HG03280 (cell line): ENCODE results near the gene TRHDE.

Experiments
- ATAC-seq: cut with Tn5 transposase; IDR thresholded peaks from one replicate; pipeline ENCODE4 v1.9.1; 2021; ENCODE audit warnings: mild to moderate bottlenecking, moderate library complexity; ENCODE audit not compliant: unreplicated experiment

The TRHDE gene

DNA sequence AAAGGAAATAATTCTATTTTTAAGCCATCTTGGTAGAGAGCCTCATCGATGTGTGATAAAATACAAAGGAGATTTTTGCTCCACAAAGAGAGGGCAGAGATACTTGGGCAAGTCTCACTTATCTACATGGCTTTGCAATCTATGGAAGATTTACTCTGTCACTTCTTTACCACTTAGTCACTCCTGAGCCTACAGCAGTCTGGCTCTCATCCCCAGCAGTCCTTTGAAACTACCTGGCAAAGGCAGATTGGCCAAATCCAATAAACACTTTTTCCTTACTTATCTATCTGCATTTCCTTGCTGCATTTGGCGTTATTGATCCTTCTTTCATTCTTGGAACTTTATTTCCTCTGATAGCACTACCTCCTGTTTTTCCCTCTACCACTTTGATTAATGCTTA is 170.0 kb downstream of the TRHDE start:
- no peak for ATAC-seq

DNA sequence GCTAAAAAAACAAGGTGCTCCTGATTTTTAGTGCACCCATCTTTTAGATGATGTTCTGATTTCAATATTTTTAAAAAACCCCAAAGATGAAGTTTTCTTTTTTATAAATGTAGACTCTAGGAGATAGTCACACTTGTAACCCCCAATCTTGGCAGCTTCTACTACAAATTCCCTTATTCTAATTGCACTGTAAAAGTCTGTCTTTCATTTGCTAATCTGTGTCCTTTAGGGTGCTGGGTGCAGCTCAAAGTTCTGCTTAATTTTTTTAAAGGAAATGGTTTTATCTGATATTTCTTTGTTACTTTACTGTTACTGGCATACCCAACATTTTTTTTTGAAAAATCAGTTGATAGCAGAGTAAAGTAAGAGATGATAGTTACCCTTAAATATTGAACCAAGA is 172.0 kb downstream of the TRHDE start:
- no peak for ATAC-seq

DNA sequence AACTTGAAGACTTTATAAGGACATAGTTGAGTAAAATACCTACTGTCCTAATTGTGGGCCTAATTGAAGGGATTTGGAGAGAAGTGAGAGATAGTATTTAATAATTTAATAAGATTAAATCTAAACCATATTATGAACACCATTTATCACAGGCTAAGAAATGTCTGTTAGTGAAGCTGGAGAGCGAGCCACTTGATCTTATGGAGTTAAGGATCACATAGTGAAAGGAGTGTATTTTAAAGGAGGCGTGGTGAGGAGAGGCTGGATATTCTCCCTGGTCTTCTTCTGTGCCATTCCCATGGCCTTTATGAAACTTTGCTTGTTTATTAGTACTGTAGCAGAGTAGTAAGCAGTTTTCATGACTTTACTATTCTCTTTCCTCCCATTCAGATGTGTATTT is 172.4 kb downstream of the TRHDE start:
- ATAC-seq = no peak

DNA sequence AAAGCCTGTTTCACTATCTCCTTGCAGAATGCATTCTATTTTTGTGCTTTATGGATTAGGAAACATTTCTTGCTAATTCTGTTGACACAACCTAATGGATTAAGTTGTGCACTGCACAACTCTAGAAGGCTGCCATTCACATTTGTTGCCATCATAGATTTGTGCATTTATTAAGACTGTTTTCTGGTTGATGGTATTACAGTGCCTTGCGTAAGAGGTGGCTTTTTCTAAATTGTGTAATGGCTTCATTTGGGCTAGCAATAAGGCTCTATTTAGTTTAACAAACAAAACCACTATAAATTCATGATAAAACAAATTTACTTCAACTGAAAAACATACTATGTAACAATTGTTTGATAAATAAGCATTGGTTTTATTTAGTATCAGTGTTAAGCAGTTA is 175.9 kb downstream of the TRHDE start:
- ATAC-seq = no peak

DNA sequence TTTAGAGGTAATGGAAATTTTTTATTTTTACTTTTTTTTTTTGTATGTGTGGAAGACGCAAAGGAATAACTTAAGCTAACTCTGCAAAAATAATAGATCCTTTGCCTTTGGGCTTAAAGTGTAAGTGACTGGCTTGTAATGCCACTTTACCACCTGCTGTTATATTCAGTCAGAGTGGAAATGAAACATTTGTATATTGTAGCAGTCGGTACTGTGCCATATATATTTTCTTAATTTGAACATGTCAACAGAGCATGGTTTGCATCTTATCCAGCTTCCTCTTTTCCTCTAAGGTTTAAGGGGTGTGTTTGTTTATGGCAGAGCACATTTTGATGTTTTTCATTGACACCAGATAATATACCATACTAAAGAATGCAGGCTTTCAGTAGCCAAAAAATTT is 176.6 kb downstream of the TRHDE start:
- ATAC-seq = no peak

DNA sequence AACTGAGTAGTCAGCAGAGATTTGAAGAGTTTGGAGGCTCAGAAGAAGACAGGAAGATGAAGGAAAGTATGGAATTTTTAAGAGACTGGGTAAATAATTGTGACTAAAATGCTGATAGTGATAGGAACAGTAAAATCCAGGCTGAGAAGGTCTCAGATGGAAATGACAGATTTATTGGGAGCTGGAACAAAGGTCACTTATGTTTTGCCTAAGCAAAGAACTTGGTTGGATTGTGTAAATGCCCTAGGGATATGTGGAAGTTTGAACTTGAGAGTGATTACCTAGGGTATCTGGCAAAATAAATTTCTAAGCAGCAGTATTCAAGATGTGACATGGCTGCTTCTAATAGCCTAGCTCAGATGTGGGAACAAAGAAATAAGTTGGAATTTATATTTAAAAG is 180.9 kb downstream of the TRHDE start:
- ATAC-seq = no peak

DNA sequence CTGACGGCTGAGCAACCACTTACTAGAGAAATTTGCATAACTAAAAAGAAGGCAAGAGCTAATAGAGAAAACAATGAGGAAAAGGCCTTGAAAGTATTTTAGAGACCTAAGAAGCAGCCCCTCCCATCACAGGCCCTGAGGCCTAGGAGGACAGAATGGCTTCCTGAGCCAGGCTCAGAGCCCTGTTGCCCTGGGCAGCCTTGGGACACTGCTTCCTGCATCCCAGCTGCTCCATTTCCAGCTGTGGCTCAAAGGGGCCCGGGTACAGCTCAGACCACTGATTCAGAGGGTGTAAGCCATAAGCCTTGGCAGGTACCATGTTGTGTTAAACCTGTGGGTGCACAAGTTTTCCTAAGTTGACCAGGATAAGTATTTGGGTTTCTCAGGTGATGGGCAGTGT is 181.4 kb downstream of the TRHDE start:
- no peak for ATAC-seq

DNA sequence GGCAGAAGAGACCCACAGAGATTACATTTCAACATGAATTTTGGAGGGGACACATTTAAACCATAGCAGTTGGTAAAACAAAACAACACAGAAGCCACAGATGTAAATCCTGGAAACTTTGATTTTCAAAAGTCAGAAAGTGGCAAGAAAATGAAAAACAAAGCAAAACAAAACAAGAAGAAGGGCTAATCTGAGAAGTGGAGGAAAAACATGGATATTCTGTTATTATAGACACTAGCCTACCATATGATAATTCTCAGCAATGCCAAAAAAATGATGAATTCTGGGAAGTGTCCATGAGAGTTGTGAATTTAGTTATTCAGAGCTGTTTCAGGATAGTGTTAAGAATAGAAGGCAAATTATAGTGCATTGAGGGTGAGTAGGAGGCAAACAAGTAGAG is 192.3 kb downstream of the TRHDE start:
- no peak for ATAC-seq

DNA sequence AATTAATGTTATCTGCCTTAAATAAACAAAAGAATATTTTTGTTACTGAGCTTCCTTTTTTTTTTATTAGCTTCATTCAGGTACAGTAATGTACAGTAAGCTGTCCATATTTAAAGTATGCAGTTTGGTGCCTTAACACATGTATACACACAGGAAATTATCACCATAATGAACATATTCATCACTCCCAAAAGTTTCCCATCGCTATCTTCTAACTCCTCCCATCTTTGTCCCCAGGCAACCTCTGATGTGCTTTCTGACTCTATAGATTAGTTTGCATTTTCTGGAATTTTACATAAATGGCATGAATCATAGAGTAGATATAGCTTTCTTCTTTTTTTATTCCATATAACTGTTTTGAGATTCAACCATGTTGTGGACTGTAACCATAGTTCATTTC is 193.0 kb downstream of the TRHDE start:
- ATAC-seq = no peak

DNA sequence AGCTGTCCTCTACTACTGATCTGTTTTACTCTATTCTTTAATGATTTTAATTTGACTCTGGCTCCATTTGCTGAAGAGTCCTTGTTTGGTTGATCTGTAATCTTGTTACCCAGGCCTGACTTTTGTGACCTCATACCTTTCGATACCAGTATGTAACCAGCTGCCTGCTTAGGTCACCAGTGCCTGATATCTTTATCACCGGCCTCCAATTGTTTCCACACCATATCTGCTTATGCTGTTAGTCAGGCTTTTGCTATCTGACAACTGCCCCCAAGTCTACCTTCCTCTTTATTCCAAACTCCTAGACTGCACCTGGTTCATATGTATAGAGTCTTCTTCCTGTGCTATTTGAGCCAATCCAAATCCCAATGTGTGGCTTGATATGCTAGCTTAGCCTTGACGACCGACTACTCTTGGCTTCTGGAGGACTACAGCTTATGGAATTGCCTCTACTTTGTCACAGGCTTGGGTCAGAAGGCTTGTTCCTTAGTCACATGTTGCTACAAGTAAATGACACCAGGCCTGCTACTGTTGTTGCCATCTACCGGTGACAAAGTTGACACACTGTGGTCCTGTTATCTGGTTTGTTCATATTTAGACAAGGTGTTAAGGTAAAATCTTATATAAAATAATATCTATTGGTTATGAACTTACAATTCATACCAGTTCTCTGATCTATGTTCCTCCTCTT is 193.9 kb downstream of the TRHDE start:
- ATAC-seq = no peak

DNA sequence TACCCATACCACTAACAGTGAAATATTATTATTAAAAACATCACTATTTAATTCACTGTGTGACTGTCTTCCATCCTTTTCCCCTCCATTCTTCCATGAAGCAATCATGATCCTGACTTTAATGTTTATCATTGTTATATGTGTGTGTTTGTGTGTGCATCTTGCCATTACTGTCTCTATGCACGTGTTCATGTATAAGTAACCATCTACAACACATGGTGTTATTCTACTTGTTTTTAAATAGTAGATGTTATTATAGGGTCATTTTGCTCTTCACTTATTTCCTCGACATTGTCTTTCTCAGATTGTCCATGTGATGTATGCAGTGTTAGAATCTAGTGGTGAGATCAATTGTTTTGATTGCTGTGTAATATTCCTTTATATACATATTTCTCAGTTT is 195.8 kb downstream of the TRHDE start:
- no peak for ATAC-seq

DNA sequence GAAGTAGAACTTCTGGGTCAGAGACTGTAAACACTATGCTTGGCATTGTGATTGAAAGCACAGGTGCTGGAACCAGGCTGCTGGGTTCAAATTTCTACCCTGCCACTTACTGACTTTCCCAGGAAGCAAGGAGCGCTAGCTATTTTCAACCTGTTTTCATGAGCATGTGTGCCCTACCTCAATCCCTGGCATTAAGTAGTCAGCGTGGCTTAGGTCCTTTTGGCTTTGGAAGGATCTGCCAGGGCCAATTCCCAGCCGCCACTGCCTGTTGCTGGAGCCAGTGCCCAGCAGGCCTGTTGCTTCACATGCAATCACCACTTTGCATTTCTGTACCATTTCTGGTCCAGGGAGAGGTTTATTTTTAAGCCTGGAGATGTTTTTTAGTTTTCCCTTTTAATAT is 196.3 kb downstream of the TRHDE start:
- no peak for ATAC-seq

DNA sequence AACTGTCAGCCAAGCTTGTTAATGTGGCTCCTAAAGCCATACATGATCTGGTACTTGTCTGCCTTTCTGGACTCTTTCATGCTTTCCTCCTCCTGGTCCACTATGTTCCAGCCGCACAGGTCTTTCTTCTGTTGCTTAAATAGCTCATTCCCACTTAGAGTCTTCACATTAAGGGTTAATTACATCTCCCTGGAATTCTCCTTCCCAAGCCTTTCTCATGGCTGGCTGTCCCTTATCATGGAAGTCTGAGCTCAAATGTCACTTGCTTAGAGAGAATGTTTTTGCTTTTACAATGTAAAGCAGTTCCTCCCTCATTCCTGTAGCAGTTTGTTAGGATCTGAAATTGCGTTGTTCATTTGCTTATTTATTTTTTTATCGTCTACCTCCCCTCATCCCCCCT is 199.6 kb downstream of the TRHDE start:
- no peak for ATAC-seq

DNA sequence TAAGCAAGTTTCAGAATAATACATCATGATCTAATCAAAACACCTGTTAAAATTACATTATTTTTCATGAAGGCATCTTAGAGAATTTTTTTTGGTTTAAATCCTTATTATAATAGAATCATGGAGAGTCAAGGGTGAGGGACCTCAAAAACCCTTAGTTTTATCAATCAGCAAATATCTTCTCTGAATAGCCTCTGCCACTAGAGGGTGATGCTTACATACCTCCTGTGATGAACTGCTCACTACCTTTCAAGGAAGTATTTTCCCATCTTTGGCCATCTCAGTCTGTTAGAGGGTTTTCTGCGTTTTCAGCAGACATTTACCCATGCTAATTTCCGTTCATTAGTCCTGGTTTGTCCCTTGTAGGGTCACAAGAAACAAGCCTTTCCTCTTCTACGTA is 200.2 kb downstream of the TRHDE start:
- ATAC-seq = no peak

DNA sequence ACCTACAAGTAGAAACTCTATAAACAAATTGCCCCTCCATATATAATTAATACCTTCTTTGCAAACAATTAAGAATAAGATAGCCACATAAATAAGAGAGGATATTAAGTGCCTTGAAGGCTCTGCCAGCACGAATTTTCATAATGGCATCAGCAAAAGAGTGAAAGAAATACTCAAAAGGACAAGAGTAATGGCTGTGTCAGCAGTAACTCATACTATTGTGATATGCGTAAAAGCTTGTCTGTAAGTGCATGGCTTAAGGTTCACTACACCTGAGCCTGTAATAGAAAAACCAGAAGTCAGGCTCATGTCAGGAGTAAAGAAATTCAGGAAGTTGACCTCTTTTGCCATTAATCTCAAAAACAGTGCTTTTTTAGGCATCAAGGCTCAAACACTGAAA is 204.1 kb downstream of the TRHDE start:
- no peak for ATAC-seq

DNA sequence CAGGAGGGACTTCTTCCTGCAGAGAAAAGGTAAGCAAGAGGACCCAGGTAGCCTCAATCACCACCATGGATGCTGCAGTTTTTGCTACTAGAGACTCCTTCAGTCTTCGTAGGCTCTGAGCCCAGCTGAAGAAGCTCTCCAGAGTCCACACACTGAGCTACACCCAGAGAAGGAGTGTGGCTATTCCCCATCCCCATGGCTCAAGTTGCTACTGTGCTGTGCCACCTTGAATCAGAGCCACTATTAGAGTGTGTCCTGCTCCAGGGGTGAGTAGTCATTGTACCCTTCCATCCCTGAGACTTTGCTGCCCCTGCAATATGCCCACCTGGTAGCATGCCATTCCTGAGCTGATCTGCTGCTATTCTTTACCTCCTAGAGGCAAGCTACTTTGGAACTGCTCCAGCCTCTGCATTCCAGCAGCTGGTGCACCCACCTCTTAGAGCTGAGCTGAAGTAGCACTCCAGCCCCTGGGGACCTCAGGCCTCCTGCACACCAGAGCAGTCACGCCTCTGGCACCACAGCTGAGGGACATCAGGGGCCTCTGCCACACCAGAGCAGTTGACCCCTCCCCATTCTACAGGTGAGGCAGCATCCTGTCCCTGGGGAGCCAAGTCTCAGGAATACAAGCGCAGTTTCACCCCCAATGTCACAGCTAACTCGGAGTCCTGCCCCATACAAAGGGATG is 213.0 kb downstream of the TRHDE start:
- no peak for ATAC-seq

DNA sequence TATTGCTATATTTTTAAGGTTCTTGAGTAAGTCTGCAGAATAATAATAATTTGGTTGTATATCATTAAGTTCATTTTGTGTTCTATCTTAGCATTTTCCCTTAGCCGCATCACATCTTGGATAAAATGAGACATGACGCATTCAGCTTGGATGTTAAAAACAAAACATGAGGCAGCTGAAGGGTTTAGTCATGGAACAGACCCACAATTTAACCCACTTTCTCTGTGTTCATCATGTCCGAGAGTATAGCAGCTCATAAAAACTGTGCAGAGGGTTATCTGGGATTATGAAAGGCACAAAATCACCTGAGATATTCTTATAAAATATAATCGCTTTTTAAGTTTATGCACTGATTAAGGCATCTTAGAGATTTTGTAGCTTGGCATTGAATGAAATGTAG is 219.3 kb downstream of the TRHDE start:
- no peak for ATAC-seq

DNA sequence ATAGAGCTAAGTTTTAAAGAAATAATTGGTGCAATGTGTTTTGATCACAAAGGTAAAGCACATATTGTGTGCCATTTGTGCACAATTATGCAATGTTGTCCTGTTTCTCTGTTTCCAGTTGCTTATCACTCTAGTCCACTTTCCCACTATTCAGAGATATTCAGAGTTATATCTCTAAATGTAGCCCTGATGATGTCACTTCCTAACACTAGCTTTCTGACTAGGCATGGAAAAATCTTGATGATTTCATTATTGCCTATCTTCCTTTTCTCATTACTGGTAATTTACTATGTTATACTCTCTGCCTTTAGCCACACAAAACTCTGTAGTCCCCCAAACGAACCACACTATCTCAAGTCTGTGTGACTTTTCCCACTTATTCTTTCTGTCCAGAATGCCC is 221.2 kb downstream of the TRHDE start:
- ATAC-seq = no peak

DNA sequence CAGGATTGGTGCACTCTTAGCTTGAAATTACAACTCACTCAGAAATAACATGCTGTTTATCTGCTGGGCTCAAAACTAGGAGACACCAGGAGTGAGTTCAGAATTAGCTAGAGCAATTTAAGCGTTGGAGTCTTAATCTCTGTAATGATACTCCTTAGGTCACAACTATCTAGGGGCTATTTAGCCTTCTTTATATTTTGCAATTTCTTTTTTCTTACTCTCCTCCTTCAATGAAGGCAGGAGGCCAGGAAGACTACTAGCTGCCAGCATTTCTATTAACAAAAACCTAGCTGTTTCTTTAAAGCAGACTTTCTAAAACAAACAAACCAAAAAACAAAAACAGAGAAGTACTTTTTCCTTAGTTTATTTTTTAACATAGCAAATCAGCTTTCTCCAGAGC is 226.2 kb downstream of the TRHDE start:
- no peak for ATAC-seq

DNA sequence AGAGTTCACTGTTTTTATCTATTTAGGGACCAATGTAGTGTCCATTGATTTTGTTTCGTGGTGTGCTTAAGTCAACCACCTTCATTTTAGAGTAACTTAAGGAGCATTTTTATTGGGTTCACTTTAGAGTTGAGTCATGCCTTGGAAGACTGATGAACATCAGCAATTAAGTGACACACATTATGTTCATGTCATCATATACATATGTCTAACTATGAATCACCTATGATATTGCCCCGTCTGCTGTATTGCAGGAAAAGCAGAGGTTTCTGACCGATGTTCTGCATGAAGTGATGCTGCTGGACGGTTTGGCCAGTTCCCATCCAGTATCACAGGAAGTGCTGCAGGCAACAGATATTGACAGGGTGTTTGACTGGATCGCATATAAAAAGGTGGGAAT is 227.1 kb downstream of the TRHDE start:
- ATAC-seq = no peak

DNA sequence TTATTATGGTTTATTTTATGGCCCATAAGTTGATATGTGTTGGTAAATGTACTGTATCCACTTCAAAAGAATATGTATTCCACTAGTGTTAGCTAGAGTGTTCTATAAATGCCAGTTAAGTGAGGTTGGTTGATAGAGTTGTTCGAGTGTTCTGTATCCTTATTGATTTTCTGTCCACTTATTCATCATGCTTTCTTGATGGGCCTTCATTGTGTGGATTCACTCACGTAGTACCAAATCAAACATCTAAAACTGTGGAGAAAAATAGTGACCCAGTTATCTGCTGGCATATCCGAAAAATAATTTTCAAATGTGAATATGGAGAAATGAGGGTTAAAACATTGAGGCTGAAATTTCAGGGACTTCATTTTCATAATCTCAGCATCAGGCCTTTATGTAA is 230.4 kb downstream of the TRHDE start:
- ATAC-seq = no peak

DNA sequence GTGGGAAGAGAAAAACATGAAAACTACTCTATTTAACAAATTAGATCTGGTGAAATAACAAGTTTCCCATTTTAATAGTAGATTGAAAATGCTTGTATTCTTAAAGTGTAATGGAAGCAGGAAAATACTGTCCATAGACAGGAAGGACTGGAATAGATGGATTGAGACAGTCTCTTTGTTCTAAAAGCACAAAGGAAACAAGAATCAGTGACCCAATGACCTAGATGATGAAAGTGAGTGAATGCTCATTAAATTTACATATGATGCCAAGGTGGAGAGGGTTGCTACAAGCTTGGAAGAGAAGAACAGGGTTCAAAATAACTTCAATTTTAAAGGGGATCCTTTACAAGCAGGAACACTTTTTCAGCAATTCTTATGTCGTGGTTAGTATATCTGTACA is 233.1 kb downstream of the TRHDE start:
- ATAC-seq = no peak

DNA sequence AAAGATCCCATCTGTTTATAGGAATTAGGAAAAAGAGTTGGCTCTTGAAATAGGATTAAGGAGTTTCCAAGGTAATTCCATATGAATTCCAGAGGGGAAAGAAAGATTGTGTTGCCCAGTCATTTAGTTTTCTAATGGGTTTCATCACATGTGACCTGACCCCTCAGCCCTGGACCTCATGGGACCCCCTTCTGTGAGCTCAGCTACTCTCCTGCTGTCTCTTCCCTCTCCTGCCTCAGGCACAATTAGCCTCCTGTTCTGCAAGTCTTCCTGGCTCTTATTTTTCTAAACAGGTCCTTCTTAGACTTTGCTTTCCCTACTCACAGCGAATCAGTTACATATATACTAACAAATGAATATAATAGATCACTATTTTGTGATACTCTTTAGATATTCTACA is 237.7 kb downstream of the TRHDE start:
- no peak for ATAC-seq
